ENCODE measurements around the gene DLX5.
A peak's percentile ranks its signal among the peaks of the same experiment; 100 is the strongest.
"Not testable (repeated sequence)": the region's sequence is repeated elsewhere in the genome, so short reads cannot be mapped to it uniquely, and the experiment has no call there.

DLX5 gene

DNA sequence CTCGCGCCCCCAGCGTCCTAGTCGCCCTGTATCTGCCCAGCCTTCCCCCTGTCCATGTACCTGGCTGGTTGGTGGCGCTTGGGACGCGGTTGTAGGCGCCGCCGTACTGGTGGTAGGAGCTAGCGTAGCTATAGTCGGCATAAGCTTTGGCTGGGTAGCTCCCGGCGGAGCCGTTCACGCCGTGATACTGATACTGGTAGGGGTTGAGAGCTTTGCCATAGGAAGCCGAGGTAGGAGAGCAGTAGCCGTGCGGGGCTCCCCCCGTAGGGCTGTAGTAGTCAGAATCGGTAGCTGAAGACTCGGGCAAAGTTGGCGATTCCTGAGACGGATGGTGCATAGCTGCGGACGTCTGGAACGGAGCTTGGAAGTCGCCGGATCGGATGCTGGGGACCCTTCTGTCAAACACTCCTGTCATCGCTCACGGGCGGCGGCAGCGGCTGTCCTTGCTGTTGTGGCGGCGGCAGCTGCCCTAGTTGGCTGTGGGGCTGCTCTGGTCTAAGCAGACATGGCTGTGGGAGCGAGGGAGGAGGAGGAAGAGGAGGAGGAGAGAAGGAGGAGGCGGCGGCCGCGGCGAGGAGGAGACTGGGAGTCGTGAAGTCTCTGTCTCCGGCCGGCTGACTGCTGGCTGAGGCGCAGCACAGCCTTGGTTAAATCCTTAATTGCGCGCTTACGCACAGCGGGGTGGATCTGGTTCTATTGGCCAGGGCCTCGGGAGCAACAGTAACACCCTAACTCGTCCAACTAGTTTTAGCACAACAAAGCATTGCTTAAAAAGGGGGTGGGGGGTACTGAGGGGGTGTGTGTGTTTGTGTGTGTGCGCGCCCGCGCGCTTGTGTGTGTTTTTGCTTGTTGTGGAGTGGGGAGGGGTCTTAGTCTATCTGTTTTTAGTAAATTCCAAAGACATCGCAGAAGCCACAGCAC lies at the start of gene DLX5:
DLX5 (minus strand) TSS at position 623 of the 921 bp plus-strand sequence; CDS start at position 415, 208 bp downstream.
- DNase-seq (ENCODE audit: low spot score) = peak; percentile 74

DNA sequence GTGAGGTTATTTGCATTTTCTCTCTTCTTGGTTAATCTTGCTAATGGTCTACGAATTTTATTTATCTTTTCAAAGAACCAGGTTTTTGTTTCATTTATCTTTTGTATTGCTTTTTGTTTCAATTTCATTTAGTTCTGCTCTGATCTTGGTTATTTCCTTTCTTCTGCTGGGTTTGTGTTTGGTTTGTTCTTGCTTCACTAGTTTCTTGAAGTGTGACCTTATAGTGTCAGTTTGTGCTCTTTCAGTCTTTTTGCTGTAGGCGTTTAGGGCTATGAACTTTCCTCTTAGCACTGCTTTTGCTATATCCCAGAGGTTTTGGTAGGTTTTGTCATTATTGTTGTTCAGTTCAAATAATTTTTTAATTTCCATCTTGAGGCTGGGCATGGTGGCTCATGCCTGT lies 47.4 kb upstream of the DLX5 start:
- DNase-seq (ENCODE audit: low spot score) = not testable (repeated sequence)

- DNase-seq (ENCODE audit: low spot score) = peak; percentile 69
Measured at GRCh38 chr7:97064972-97065587, 40.4 kb upstream of the DLX5 start.

DNA sequence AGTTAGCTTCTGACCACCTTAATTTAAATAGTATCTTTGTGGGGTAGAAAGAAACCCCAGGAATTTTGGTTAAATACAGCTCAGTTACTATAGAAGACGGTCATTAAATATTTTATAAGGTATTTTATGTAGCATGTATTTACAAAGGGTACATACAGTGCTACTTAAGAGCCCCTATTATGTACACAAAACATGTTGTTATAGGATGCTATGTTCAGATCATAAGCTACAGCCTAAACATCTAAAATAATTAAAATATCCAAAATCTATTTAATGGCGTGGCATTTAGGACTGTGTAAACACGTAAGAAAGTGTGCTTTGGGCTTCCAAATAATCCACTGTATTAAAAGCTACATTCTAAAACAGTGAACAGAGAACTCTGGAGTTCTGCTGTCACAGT lies 39.4 kb upstream of the DLX5 start:
- no peak for DNase-seq (ENCODE audit: low spot score)

GRCh38 chr7:97043281-97043680 lies 18.6 kb upstream of the DLX5 start:
- no peak for DNase-seq (ENCODE audit: low spot score)

- DNase-seq (ENCODE audit: low spot score) = no peak
Measured at GRCh38 chr7:97039374-97040065, 14.9 kb upstream of the DLX5 start.

GRCh38 chr7:97034213-97034852 lies 9.7 kb upstream of the DLX5 start:
- not testable (repeated sequence) for DNase-seq (ENCODE audit: low spot score)

DNA sequence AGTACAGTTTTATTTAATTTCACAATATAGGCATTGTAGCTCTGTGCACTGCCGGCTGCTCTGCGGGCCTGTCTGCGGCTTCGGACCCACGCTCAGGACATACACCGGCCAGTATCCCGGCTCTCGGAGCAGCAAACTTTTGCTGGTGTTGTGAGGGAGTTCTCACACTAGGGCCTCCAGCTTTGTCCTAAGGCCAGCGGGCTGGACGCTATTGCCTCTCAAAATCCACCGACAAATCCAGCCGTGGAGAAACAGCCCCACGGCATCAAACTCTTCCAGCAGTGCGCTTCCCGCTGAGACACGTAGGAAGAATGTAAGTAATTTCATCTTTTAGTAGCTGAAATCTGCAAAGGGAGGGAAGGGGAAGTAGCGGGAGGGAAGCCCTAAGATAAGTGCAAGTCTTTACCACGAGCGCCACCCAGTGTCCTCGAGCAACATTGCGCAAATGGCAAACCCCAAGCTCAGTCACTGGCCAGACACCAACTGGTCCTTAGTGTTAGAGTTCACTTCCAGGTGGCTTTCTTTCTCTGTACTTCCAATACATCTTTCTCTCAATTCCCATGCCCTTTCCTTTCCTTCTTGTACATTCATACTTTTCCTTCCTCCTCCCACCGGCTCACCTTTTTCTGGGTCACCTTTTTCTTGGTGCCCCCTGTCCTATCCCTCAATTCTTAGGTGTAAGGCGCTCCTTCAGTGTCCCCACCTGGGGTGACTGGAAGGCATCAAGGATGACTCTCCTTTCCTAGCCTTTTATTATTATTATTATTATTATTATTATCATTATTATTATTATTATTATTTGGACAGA lies 3.0 kb upstream of the DLX5 start:
- DNase-seq (ENCODE audit: low spot score) = peak; percentile 79

GRCh38 chr7:97026715-97027426 lies 2.2 kb upstream of the DLX5 start:
- no peak for DNase-seq (ENCODE audit: low spot score)

DNA sequence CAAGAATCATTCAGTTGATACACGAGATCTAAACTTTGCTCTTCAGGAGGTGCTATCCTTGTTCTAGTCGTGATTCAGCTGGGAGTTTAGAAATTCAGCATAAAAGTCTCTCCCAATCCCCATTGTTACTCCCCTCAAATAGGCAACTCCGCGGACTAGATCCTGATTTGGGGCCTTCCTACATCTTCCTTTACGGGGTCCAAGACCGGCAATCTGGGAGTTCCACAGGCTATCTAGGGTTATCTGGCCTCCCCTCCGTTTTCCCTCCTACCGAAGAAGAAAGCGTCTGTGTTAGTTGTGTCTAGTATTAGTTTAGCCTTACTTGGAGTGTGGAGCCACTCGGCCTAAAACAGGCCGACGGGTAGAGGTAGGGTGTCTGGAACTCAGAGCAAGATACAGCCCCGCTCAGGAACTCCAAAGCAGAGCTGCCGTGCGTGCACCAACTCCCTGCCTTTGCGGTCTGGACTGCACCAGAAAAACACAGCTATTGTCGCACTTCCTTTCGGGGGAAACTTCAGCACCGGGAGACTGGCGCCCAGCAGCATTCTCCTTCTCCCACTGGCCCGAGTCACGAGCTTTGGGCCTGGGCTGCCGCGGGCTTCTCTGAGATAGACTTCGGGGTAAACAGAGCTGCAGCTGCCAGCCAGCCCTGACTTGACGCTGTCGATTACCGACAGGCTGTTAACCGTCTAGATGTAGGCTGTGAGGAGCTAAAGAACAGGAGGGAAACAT lies 1.5 kb upstream of the DLX5 start:
- DNase-seq (ENCODE audit: low spot score) = no peak

DNA sequence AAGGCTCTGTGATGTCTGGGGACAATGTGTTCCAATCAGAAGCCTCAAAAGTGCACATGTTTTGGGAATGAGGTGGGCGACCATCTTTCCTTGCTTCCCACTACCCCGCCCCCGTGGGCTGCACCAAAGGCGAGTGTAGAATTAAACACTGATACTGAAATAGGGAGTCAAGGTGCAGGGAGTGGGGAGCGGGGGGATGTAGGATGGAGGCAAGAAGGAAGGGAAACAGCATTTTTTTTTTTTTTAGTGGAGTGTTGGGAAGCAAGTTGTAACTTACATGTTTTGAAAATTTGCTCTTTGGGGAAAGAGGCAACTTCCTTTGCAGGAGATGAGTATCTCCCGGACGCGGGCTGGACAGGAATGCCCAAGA lies 484 bp upstream of the DLX5 start:
- no peak for DNase-seq (ENCODE audit: low spot score)

GRCh38 chr7:97022491-97023306 lies 1.9 kb downstream of the DLX5 start:
- no peak for DNase-seq (ENCODE audit: low spot score)

- no peak for DNase-seq (ENCODE audit: low spot score)
Measured at GRCh38 chr7:97021747-97022490, 2.7 kb downstream of the DLX5 start.

GRCh38 chr7:97020996-97021746 lies 3.5 kb downstream of the DLX5 start:
- no peak for DNase-seq (ENCODE audit: low spot score)

GRCh38 chr7:97020601-97020995 lies 4.0 kb downstream of the DLX5 start:
- no peak for DNase-seq (ENCODE audit: low spot score)

GRCh38 chr7:97019710-97020225 lies 4.9 kb downstream of the DLX5 start:
- no peak for DNase-seq (ENCODE audit: low spot score)

- DNase-seq (ENCODE audit: low spot score) = no peak
Measured at GRCh38 chr7:97018791-97019531, 5.7 kb downstream of the DLX5 start.

Measured in iPS-NIHi11 (cell line).